Cortex of kidney (tissue), 1 donor: ENCODE results near the gene AGAP1.

Experiments
- DNase-seq: peaks from one replicate; lab custom pipeline; 2025; lab: John Stamatoyannopoulos, UW

AGAP1 gene

DNA sequence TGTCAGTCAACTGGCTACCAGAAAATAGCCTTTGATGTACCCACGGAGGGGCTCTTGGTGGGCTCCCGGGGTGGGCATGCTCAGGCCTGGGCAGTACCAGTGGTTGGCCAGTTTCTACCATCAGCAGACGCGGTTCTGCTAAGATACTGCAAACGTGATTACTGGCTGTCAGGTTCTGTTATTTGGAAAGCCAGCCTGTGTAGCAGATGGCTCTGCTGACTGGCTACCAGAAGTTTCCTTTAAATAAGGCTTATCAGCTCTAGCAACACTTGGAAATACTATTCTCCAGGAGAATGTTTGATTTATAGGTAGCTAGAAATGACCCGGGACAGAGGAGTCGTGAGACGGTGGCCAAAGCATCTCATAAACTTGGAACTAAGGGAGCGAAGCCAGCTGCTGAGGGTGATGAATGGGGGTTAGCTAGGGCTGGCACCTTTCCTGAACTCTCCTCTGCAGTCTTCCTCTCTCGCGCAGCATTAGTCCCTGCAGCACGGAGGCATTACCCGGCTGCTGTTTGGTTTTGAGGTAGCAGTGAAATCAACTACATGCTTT lies 171.9 kb downstream of the AGAP1 start:
- DNase-seq = no peak

DNA sequence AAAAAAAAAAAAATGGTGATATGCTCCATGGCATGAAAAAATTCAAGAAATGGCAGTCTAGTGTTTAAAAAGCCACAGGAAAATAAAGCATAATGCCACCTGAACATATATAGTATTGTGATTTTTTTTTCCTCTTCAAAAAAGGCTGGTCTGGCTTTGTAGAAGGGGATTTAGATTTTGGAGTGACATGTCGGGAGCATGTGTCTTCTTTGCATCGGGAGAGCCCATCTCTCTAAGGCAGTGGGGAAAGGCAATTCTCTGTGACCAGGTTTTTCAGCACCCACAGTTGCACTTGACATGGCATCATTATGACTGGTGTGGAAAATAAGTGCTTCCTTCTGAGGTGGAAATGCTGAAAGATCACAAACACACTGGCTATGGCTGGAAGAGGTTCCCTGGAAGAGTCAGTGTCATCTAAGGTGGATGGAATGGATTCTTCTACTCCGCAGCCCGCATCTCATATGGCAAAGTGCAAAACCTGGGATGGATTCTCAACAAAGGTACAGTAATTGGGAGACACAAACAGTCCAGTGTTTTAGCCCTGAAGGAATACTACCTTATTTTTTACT lies 172.5 kb downstream of the AGAP1 start:
- DNase-seq = no peak

DNA sequence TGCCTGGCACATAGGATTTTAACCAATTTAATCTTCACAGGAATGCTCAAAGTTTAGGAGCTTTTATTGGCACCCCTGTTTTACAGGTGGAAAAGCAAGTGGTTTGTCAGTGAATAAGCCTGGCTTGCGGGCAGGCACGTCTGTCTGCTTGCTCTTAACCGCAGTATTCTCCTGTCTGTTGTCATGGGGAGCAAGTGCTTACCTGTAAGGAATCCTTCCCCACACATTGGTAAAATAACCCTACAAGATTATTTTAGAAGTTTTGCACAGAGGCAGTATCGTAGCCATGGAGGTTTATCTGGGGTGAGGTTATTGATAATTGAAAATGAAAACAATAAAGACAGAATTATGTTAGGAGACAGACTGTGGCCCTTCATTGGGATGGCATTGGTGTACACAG lies 174.9 kb downstream of the AGAP1 start:
- no peak for DNase-seq

DNA sequence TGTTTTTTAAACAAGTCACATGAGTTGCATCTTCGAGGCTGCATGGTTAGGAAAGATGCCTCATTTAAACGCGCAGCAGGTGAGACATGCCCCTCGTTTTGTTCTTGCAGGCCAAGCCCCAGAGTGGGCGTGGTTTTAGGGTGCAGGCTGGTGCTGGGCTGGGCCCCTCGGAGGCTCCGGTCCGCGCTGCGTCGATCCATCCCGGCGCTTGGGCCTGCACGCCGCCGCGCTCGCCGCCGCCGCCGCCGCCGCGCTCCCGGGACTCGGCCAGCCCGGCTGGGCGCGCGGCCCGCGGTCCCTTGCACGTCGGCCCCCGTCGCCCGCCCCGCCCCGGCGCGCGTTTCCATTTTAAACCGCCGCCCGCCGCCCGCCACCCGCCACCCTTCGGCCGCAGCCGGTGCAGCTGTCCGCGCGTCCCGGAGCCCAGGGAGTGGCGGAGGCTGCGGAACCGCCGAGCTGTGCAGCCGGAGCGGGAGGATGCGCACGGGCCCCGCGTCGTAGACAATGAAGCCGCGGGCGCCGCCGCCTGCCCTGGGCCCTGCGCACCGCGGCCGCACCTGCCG lies 175.5 kb downstream of the AGAP1 start:
- DNase-seq = no peak

DNA sequence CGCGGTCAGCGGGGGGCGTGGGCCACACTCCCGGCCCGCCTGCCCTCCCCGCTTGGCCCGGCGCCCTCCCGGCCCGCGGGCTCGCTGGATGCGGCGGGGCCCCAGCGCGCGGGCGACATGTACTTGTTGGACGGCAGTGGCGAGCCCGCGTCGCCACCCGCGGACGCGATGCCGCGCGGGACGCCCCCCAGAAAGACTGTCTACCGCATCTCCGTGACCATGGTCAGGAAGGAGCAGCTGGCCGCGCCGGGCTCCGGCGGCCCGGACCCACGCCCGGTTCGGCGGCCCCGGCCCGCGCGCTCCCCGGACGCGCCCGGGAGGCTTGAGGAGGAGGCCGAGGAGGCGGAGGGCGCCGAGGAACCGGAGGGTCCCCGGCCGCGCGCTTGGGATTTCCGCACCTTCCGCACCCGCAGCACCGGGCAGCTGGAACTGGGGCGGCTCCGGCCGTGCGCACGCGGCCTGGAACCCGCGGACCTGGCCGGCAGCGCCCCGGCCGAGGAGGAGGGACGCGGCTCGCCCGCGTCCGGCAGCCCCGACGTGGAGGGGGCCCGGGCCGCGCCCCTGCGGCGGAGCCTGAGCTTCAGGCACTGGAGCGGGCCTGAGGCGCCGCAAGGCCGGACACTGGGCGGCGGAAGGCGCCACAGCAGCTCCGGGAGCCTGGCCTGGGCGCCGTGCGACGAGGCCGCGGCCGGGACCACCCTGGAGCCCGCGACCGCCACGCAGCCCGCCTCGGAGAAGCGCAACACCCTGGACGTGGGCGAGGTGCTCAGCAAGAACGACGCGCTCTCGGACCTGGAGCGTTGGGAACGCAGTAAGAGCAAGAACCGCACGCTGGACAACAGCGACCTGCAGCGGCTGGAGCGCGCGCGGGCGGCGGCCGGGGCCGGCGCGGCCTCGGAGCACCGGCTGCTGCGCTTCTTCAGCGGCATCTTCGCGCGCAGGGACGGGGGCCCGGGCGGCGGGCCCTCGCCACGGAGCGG lies 176.4 kb downstream of the AGAP1 start:
- no peak for DNase-seq

DNA sequence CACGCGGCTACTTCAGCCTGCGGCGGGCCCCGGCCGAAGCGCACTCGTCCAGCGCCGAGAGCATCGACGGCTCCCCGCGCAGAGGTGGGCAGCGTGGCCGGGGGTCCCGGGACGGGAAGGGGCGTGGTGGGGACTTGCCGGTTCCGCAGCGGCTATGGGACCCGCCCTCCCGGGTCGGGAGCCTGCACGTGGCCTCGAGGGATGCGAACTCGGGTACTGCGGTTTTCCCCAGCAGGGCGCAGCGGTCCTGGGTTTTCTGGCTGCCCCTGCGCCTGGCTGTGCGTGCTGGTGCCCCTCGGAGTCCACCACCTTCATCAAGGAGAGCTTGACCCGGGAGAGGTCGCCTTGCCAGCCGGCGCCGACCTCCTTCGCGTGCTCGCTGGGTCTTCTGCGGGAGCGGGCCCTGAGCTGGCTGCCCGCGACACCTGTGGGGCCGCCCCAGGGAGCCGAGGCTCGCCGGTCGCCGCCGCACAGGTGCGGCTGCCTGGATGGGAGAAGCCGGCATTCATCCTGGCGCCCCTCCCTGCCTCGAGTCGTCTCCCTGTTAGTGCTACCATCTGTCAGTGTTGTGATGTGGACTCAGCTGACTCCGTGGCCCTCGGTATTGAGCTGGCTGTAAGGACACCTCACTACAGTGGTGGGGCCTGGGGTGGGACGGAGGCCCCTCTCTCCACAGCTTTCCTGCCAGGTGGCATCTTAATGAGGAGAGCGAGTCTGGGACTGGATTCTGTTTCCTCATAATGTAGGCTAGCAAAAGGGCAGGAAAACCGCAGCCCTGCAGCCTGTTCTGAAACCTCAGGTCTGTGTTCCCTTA lies 177.3 kb downstream of the AGAP1 start:
- DNase-seq = no peak

DNA sequence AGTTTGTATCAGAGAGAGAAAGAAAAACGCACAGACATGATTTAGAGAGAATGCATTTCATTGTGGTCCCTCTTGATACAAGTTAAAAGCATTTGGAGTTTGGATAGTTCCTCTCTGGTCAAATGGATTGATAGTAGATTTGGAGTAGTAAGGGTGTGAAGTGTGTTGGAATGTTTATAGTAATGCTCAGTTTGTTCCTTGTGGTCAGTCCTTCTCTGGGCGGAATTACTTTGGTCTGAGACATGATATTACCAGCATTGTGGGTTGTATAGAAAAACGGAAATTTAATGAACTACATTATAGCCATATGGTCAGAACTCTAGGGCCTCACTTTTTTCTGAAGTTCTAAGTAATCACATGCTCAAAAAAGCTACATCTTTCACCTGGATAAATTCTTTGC lies 178.9 kb downstream of the AGAP1 start:
- no peak for DNase-seq

DNA sequence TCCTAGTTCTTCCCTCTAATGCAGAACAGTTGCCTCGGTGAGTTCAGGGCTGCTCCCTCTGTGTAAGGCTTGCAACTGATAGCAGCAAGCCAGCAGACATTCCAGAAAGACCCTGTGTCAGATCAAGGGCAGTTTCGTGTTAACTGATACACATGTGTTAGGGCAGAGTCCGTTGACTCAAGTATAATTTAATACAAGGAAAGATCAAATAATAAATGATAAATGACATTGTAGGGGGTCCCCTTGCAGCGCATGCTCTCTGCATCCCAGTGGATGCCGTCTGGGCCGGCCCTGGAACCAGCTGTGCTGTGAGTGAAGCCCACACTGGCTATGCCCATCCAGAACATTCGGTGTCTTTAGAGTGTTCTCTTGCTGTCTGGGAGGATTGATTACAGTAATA lies 180.3 kb downstream of the AGAP1 start:
- DNase-seq = no peak

DNA sequence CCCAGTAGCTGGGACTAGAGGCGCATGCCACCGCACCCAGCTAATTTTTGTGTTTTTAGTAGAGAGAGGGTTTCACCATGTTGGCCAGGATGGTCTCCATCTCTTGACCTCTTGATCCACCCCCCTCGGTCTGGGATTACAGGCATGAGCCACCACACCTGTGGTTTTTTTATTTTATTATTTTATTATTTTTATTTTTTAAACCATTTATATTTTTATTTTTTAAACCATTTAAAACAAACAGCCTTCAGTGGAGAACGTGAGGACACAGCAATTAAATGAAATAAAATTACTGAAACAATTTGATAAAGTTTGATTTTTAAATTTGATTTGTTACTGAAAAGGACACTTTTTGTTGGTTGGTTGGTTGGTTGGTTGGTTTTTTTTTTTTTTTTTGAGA lies 181.0 kb downstream of the AGAP1 start:
- no peak for DNase-seq

DNA sequence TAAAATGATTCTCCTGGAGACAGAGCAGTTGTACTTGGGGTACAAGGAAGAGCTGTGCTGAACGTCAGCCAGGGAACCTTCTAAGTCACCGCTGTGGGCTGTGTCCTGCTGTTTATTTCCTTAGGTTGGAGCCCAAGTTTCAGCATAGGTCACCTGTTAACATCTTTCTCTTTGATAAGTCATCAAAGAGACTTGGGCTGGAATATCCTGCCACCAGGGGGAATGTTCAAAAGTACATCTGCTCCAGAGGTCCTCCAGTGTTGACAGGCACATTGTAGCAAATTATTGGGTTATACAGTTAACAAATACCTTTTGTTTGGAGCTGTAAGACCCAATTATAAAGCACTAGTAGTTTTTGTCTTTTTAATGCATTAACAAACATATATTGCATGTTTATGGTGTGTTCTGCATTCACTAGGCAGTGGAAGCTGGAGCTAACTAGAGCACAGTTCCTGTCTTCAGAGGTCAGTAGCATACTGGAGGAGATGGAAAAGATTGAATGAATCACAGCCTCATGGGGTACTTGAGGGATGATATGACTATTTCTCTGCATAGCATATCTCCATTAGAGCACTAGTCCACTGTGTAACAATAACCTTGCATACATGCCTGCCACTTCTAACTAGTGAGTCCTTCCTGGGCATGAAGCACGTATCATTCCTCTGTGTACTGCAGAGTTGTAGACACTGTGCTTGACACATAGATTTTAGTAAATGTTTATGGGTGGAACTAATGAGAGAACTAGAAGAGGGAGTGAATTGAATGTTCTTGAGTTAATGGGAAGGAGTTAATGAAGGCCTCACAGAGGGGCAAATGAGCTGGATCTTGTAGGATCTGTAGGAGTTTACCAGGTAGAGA lies 182.1 kb downstream of the AGAP1 start:
- DNase-seq = no peak

DNA sequence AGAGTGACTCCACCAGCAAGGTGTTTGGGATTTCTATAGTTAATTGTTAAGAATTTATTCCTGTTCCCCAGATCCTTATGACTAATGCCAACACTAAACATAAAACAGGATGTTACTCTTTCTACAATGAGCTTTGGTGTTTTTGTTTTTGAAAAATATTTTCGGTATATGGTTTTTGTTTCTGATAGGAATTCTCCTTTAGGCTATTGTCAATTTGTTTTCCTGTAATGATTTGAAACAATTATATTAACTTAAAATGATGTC lies 182.6 kb downstream of the AGAP1 start:
- DNase-seq = no peak

DNA sequence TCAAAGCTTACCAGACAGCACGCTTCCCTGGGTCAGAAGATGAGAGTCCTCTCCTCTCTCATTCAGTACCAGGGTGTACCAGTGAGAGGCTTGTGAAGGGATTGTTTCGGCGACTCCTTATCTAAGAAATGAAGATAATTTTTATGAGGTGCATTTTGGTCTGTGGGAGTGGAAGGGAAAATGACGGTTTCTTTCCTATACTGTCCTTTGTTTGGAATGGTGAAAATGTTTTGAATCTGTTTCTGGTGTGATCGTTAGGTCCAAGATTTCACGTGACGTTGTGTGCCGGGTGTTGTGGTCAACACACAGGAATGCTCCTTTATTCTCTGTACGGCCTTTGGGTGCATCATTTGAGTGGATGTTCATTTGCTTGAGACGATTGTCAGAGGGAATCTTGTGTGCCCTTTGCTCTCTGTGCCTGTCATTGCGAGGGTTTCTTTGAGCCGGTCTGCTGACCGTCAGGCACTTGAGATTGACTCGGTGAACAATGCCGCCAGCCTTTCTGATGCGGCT lies 183.5 kb downstream of the AGAP1 start:
- no peak for DNase-seq

DNA sequence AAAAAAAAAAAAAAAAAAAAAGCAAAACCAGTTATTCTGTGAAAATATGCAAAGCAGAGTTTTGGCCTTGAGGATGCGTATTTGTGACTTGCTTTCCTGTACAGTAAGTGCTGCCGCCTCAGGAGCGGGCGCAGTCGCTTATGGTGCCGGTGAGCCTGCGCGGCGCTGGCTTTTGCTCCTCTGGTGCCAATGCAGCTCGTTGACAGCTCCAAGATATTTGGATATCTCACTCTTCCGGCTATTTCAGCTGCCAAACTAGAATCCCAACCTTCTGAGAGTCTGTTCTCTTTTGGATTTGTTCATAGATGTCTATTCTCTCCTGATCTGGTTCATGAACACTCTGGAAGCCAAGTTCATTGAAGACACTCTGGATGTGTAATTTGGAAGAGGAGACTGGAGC lies 184.1 kb downstream of the AGAP1 start:
- no peak for DNase-seq

DNA sequence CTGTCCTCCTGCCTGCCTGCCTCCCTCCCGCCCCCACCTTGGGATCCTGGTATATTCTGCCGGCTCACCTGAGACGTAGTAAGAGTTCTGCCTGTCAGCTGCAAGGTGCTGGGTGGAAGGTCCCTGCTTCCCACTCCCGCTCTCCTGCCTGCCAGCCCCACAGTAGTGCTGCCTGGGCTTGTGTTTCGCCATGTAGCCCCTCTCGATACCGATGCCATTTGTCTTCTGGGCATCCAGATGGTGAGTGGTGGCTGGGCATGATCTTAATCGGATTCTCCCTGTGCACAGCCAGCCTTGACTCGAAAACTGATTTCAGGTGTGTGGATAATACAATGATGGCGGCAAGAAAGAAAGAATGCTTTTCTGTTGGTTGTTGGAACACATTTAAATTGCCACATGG lies 184.9 kb downstream of the AGAP1 start:
- no peak for DNase-seq

DNA sequence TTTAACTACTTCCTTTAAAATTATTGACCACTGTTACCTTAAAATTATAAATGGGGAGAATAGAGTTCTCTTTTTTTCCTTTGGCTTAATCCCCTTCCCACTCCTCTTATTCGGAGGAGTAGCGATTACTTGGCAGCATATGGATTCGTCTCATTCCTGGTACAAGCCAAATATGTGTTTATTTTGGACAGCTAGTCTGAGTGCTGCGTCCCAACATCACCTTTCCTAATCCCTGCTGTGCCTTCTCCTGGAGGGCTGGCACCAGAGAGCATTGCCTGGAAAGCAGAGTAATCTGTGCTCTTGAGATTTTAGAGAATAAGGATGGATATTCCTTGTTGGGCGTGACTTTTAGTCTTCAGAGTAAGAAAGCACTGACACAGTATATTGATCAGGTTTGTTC lies 185.6 kb downstream of the AGAP1 start:
- no peak for DNase-seq

DNA sequence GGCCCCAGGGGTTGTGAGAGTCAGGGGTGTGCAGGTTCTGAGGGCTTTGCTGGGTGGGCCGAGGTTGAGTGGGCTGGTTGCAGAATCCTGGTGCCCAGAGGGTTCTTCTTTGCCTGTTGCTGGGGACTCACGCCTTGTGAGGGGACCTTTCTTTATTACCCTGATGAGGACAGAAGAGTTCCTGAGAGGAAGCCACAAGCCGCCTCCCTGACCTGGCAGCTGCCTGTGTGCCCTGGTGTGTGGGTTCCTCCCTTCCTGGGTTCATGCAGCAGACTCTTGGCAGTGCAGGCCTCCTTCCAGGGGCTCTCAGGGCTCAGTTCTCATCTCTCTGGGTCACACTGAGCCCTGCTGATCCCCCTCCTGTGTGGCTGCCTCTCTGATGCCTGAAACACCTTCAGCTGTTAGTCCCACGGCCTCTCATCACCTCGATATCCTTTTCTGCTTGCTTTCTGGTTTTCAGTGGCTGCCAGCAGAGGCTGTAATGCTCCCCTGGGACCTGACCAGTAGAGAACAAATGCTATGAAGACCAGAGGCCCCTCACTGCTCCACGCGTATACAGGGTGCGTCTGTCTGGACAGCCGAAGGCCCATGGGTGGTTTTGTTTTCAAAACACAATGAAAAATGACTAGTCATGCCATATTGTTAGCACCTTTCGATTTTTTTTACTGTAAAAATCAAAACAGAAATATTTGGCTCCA lies 191.3 kb downstream of the AGAP1 start:
- DNase-seq = no peak

DNA sequence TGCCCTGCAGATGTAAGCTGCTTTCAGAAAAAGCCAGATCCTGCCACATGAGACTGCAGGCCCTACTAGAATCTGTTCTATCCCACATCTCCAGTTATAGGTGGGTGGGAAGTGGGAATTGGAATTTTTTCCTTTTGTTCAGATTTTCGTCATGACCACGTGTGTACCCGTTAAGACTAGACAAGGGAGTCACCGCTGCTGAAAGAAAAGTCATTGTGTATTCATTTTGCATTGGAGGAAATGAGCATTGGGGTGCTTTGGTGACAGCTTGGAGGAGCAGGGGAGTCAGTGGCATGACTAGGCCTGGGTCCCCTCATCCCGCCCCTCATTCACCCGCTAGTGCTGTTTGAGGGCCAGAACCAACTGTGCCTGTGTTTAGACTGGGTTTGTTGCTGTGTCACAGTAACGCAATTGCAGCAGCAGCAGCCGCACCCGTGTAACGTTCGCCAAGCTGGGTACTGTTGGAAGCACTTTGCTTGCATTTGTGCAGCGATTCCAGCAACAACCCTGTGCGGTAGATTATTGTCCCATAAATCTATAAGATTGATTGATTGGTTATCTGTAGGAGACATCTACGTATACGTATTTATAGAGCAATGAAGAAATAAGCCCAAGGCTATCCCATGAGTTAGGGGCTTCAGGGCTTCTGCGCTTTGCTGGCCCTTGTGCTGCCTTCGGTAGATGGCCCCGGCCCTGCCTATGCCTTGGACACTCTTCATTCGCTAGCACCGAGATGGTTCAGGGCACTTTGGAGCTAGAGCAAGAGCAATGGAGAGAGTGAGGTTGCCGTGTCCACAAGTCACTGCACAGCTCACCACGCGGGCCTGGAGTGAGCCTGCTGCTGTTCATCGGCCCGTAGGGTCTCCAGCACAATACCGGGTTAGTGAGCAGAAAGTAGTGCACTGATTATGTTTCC lies 194.9 kb downstream of the AGAP1 start:
- no peak for DNase-seq

DNA sequence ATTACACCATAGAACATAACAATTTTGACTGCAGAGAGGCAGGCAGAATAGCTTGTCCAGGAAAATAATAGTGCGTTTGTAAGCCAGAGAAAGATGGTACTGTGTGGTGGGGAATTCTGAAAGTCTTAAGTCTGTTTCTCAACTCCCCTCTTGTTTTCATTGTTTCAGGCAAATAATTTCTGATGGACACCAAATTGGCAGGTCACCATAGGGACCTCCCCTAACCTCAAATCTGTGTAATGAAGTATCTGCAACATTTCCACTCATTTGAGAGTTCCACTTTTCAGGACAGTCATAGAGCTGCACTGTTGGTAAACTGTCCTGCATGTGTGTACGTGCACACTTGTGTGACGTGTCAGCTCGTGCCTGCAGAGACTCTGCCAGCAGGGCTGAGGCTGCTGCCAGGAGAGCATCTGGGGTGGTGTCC lies 195.6 kb downstream of the AGAP1 start:
- no peak for DNase-seq

DNA sequence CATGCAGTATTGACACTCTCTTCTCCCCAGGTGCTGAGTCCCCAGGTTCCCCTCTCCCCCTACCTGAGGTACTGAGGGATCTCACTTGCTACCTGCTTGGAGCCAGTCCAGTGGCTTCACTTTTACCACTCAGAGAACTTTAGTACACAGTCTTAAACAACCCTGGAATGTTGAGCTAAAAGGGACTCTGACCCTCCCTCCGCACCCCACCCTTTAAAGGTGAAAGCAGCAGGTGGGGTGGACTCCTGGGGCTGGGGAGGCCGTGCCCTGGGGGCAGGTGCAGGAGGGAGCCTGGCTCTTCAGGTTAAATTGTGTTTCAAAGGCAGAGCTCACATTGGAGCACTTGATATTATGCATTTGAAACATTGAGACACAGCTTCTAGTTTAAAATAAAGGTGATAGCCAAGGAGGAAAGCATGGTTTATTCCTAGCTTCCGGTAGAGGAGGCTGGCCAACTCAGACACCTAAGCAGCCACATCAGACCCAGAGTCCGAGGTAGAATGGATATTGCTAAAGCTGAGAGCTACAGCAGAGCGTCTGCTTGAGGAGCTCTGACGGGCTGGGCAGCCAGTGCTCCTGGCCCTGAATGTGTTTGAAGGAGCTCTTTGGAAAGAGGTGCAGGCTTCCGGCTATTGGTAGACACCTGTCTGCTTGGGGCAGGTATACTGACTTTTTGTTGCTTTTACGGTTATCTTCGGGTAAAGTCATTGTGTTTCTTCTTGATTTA lies 196.4 kb downstream of the AGAP1 start:
- DNase-seq = no peak
